ENCODE measurements around the gene CCNJL. TPM values are rescaled to one million over a fixed set of nuclear protein-coding genes. Genes with fewer than 3 reads are reported as not detected.

CCNJL gene
- total RNA-seq, 1 donor from 2014 or later, result 15.7 TPM

DNA sequence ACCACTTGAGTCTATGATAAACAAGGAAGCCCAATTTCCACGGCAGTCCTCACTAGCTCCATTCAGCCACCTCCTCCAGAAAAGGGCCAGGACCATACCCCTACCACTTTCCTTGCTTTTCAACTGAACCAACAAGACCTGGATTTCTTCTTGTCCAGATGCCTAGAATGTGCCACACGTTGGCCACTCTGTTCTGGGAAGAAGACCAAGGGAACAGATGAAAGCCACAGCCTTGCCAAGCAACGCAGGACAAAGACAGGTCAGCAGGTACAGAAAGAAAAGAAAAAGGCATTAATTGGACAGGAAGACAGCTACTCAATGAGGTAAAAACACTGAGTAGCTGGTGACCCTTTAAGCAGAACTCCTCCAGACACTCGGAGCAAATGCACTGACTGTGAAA lies 2.2 kb downstream of the CCNJL start:
- peaks cover 2% of the 10 kb centered on the region for H3K9me3 Mint-ChIP-seq (ENCODE audit: unreplicated experiment)
- Histone ChIP-seq H3K4me2 (ENCODE audit: low read length) (no peak overlapping the region), H3K9ac (ENCODE audit: low read length) (no peak overlapping the region), H3K27me3 (ENCODE audit: insufficient read depth, low read length) (no peaks in the 10 kb centered on the region), H3K36me3 (ENCODE audit: insufficient read depth, low read length) (peaks cover 4% of the 10 kb centered on the region), H2AFZ (ENCODE audit: low read depth, low read length) (no peak overlapping the region), H3K4me3 (ENCODE audit: insufficient read depth, low read depth, low read length) (no peak overlapping the region), H3K79me2 (ENCODE audit: insufficient read depth, low read length) (peaks cover 55% of the 10 kb centered on the region), H3K27ac (ENCODE audit: low read depth, low read length) (no peak overlapping the region), H3K4me1 (ENCODE audit: insufficient read depth, low read length) (peaks cover 6% of the 10 kb centered on the region), H4K20me1 (ENCODE audit: insufficient read depth, low read length) (peaks cover 44% of the 10 kb centered on the region), H3K9me3 (ENCODE audit: insufficient read depth, low read depth, low read length) (no peaks in the 10 kb centered on the region)
- FAIRE-seq (no peak), DNase-seq (ENCODE audit: low read depth) (no peak)
- peak overlapping the region; percentile 96 for H3K4me3 Mint-ChIP-seq (ENCODE audit: unreplicated experiment)
- peaks cover 9% of the 10 kb centered on the region for H3K4me1 Mint-ChIP-seq (ENCODE audit: low read depth, unreplicated experiment)
- no peak overlapping the region for H3K27ac Mint-ChIP-seq (ENCODE audit: unreplicated experiment)
- TF ChIP-seq, protein P1, sequence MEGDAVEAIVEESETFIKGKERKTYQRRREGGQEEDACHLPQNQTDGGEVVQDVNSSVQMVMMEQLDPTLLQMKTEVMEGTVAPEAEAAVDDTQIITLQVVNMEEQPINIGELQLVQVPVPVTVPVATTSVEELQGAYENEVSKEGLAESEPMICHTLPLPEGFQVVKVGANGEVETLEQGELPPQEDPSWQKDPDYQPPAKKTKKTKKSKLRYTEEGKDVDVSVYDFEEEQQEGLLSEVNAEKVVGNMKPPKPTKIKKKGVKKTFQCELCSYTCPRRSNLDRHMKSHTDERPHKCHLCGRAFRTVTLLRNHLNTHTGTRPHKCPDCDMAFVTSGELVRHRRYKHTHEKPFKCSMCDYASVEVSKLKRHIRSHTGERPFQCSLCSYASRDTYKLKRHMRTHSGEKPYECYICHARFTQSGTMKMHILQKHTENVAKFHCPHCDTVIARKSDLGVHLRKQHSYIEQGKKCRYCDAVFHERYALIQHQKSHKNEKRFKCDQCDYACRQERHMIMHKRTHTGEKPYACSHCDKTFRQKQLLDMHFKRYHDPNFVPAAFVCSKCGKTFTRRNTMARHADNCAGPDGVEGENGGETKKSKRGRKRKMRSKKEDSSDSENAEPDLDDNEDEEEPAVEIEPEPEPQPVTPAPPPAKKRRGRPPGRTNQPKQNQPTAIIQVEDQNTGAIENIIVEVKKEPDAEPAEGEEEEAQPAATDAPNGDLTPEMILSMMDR (IDR thresholded peaks at IDR 0.05; ENCODE audit: insufficient read depth, low read depth, low read length), result no peak
- no peak for TF ChIP-seq EZH2 (IDR thresholded peaks at IDR 0.05; ENCODE audit: insufficient read depth, low read length)
- no peaks in the 10 kb centered on the region for H3K27me3 Mint-ChIP-seq (ENCODE audit: low read depth, unreplicated experiment)
- H3K36me3 Mint-ChIP-seq (ENCODE audit: low read depth, unreplicated experiment), result peaks cover 10% of the 10 kb centered on the region

- FAIRE-seq (no peak), DNase-seq (ENCODE audit: low read depth) (no peak)
- Histone ChIP-seq H3K27ac (ENCODE audit: low read depth, low read length) (no peak overlapping the region), H3K79me2 (ENCODE audit: insufficient read depth, low read length) (peaks cover 69% of the 10 kb centered on the region), H3K27me3 (ENCODE audit: insufficient read depth, low read length) (no peaks in the 10 kb centered on the region), H3K4me2 (ENCODE audit: low read length) (no peak overlapping the region), H3K4me1 (ENCODE audit: insufficient read depth, low read length) (peaks cover 13% of the 10 kb centered on the region), H3K9ac (ENCODE audit: low read length) (no peak overlapping the region), H3K9me3 (ENCODE audit: insufficient read depth, low read depth, low read length) (no peaks in the 10 kb centered on the region), H3K36me3 (ENCODE audit: insufficient read depth, low read length) (peaks cover 12% of the 10 kb centered on the region), H2AFZ (ENCODE audit: low read depth, low read length) (no peak overlapping the region), H3K4me3 (ENCODE audit: insufficient read depth, low read depth, low read length) (no peak overlapping the region), H4K20me1 (ENCODE audit: insufficient read depth, low read length) (peaks cover 54% of the 10 kb centered on the region)
- H3K9me3 Mint-ChIP-seq (ENCODE audit: unreplicated experiment), result no peaks in the 10 kb centered on the region
- H3K4me1 Mint-ChIP-seq (ENCODE audit: low read depth, unreplicated experiment), result peaks cover 16% of the 10 kb centered on the region
- peaks cover 17% of the 10 kb centered on the region for H3K36me3 Mint-ChIP-seq (ENCODE audit: low read depth, unreplicated experiment)
- H3K4me3 Mint-ChIP-seq (ENCODE audit: unreplicated experiment), result no peak overlapping the region
- H3K27ac Mint-ChIP-seq (ENCODE audit: unreplicated experiment), result no peak overlapping the region
- H3K27me3 Mint-ChIP-seq (ENCODE audit: low read depth, unreplicated experiment), result no peaks in the 10 kb centered on the region
- TF ChIP-seq, protein P1 (IDR thresholded peaks at IDR 0.05; ENCODE audit: insufficient read depth, low read depth, low read length), result no peak
- TF ChIP-seq EZH2 (IDR thresholded peaks at IDR 0.05; ENCODE audit: insufficient read depth, low read length), result no peak
Measured at GRCh38 chr5:160306696-160307095, 5.7 kb downstream of the CCNJL start.

DNA sequence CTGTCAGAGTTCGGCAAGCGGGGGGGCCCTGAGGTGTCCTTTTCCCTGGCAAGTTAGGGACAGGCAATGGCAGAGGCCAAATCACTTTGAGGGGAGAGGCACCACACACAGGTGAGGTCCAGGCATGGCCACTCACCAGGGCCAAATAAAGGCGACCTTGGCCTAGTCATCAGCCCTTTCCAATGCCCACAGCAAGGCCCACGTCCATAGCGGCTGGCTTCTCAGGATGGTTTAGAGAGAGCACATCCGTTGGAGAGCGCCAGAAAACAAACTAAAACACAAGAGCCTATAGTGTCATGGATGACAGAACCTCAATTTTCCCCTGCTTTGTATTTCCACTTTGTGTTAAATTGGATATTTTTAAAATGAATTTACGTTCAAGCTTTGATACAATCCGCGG lies 7.0 kb downstream of the CCNJL start:
- H3K36me3 Mint-ChIP-seq (ENCODE audit: low read depth, unreplicated experiment), result peaks cover 17% of the 10 kb centered on the region
- peaks cover 60% of the 10 kb centered on the region for H3K79me2 ChIP-seq (ENCODE audit: insufficient read depth, low read length)

More for the DNA sequence above, 7.0 kb downstream of the CCNJL start:
- peaks cover 50% of the 10 kb centered on the region for H4K20me1 ChIP-seq (ENCODE audit: insufficient read depth, low read length)
- Mint-ChIP-seq H3K4me1 (ENCODE audit: low read depth, unreplicated experiment) (peaks cover 11% of the 10 kb centered on the region), H3K9me3 (ENCODE audit: unreplicated experiment) (no peaks in the 10 kb centered on the region), H3K4me3 (ENCODE audit: unreplicated experiment) (no peak overlapping the region), H3K27ac (ENCODE audit: unreplicated experiment) (no peak overlapping the region), H3K27me3 (ENCODE audit: low read depth, unreplicated experiment) (no peaks in the 10 kb centered on the region)
- no peaks in the 10 kb centered on the region for H3K27me3 ChIP-seq (ENCODE audit: insufficient read depth, low read length)
- DNase-seq (ENCODE audit: low read depth) (no peak), FAIRE-seq (no peak)
- no peak overlapping the region for H3K9ac ChIP-seq (ENCODE audit: low read length)
- no peaks in the 10 kb centered on the region for H3K9me3 ChIP-seq (ENCODE audit: insufficient read depth, low read depth, low read length)
- H2AFZ ChIP-seq (ENCODE audit: low read depth, low read length), result no peak overlapping the region
- H3K27ac ChIP-seq (ENCODE audit: low read depth, low read length), result no peak overlapping the region
- no peak overlapping the region for H3K4me3 ChIP-seq (ENCODE audit: insufficient read depth, low read depth, low read length)
- H3K36me3 ChIP-seq (ENCODE audit: insufficient read depth, low read length), result peaks cover 12% of the 10 kb centered on the region
- peaks cover 7% of the 10 kb centered on the region for H3K4me1 ChIP-seq (ENCODE audit: insufficient read depth, low read length)
- peak overlapping the region; percentile 48 for H3K4me2 ChIP-seq (ENCODE audit: low read length)
- no peak for TF ChIP-seq EZH2 (IDR thresholded peaks at IDR 0.05; ENCODE audit: insufficient read depth, low read length)
- TF ChIP-seq, protein P1 (IDR thresholded peaks at IDR 0.05; ENCODE audit: insufficient read depth, low read depth, low read length), result no peak
